HCT116 (cell line): ENCODE data around the gene ATF7IP.

Source experiments
- JUND ChIP-seq: IDR thresholded peaks from 2 replicates; pipeline ENCODE4 v1.6.1; 2012
- TF ChIP-seq, protein P1 (sequence below), 3 experiments: fragments of 200-600 bp in 1 of 3; sonication (generic) in 1 of 3; IDR thresholded peaks in 2 of 3; conservative IDR thresholded peaks in 1 of 3; 2 replicates each; pipeline ENCODE4 v1.5.1; 2012 to 2017; ENCODE audit warnings: low read depth in 2 of 3, low read length in 2 of 3, antibody characterized with exemption in 1 of 3, borderline replicate concordance in 1 of 3, control low read depth in 1 of 3, mild to moderate bottlenecking in 1 of 3, mixed read lengths in 1 of 3, mixed run types in 1 of 3, moderate library complexity in 1 of 3; ENCODE audit not compliant: insufficient read depth in 1 of 3

DNA sequence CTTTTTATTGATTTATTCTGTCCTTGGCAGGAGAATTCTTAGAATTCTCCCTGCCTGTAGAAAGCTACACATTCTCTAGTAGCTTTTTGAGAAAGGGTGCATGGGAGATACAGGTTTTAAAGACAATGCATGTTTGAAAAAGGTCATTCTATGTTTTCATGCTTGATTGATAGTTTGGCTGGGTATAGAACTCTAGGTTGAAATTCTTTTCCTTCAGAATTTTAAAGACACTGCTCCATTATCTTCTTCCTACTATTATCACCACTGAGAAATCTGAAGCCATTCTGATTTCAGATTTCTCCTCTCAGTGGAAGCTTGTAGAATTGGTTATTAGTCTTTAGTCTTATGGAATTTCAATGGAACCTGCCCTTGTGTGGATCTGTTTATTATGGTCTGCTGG, 14.0 kb downstream of the ATF7IP start:
- TF ChIP-seq, protein P1, sequence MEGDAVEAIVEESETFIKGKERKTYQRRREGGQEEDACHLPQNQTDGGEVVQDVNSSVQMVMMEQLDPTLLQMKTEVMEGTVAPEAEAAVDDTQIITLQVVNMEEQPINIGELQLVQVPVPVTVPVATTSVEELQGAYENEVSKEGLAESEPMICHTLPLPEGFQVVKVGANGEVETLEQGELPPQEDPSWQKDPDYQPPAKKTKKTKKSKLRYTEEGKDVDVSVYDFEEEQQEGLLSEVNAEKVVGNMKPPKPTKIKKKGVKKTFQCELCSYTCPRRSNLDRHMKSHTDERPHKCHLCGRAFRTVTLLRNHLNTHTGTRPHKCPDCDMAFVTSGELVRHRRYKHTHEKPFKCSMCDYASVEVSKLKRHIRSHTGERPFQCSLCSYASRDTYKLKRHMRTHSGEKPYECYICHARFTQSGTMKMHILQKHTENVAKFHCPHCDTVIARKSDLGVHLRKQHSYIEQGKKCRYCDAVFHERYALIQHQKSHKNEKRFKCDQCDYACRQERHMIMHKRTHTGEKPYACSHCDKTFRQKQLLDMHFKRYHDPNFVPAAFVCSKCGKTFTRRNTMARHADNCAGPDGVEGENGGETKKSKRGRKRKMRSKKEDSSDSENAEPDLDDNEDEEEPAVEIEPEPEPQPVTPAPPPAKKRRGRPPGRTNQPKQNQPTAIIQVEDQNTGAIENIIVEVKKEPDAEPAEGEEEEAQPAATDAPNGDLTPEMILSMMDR (IDR thresholded peaks at IDR 0.05 in 2 of 3, conservative IDR thresholded peaks at IDR 0.05 in 1 of 3; ENCODE audit: borderline replicate concordance in 1 of 3, insufficient read depth in 1 of 3, low read depth in 2 of 3, low read length in 2 of 3), result no peak
- TF ChIP-seq JUND, result no peak
